TTC549 (cell line): ENCODE results near the gene ZC3HAV1.
"Not testable (repeated sequence)": the region's sequence is repeated elsewhere in the genome, so short reads cannot be mapped to it uniquely, and the experiment has no call there.

Experiments
- FAIRE-seq: peaks from 2 replicates; lab custom pipeline; 2012; peaks lifted over from hg19 to GRCh38; lab: Jason Lieb, UNC

ZC3HAV1 gene

GRCh38 chr7:139049111-139049510 is 60.4 kb downstream of the ZC3HAV1 start:
- no peak for FAIRE-seq

GRCh38 chr7:139047970-139048369 is 61.5 kb downstream of the ZC3HAV1 start:
- FAIRE-seq, result no peak

- FAIRE-seq, result no peak
These were observed 63.4 kb downstream of the ZC3HAV1 start for GRCh38 chr7:139046143-139046542.

- no peak for FAIRE-seq
These were observed 64.4 kb downstream of the ZC3HAV1 start for GRCh38 chr7:139044813-139045794.

- no peak for FAIRE-seq
These were observed 65.4 kb downstream of the ZC3HAV1 start for GRCh38 chr7:139043823-139044812.

GRCh38 chr7:139041378-139042085 is 68.0 kb downstream of the ZC3HAV1 start:
- FAIRE-seq, result no peak

- no peak for FAIRE-seq
These were observed 70.8 kb downstream of the ZC3HAV1 start for GRCh38 chr7:139038691-139039090.

- no peak for FAIRE-seq
These were observed 72.6 kb downstream of the ZC3HAV1 start for GRCh38 chr7:139036901-139037300.

GRCh38 chr7:139035586-139036353 is 73.8 kb downstream of the ZC3HAV1 start, which contains the start of gene ZC3HAV1L:
TSS of gene ZC3HAV1L (minus strand) at chr7:139036042. CDS start at chr7:139036017, 25 bp downstream.
- FAIRE-seq, result no peak

- no peak for FAIRE-seq
These were observed 74.5 kb downstream of the ZC3HAV1 start for GRCh38 chr7:139034855-139035585.

- FAIRE-seq, result no peak
These were observed 75.2 kb downstream of the ZC3HAV1 start for GRCh38 chr7:139034336-139034735.

- FAIRE-seq, result no peak
These were observed 76.0 kb downstream of the ZC3HAV1 start for GRCh38 chr7:139033346-139034114.

GRCh38 chr7:139032473-139032872 is 77.0 kb downstream of the ZC3HAV1 start:
- FAIRE-seq, result no peak

GRCh38 chr7:139029353-139029752 is 80.2 kb downstream of the ZC3HAV1 start:
- no peak for FAIRE-seq

- FAIRE-seq, result no peak
These were observed 83.0 kb downstream of the ZC3HAV1 start for GRCh38 chr7:139026551-139026950.

- not testable (repeated sequence) for FAIRE-seq
These were observed 83.7 kb downstream of the ZC3HAV1 start for GRCh38 chr7:139025861-139026260.

GRCh38 chr7:139023076-139023475 is 86.4 kb downstream of the ZC3HAV1 start:
- no peak for FAIRE-seq

- no peak for FAIRE-seq
These were observed 87.2 kb downstream of the ZC3HAV1 start for GRCh38 chr7:139022286-139022685.

GRCh38 chr7:139018910-139019309 is 90.6 kb downstream of the ZC3HAV1 start:
- no peak for FAIRE-seq
